ENCODE data around the gene CASKIN1. TPM values are rescaled to one million over a fixed set of nuclear protein-coding genes. Genes with fewer than 3 reads are reported as not detected.

Gene CASKIN1
- total RNA-seq, 1 donor, result not detected

- Histone ChIP-seq H3K4me3 (ENCODE audit: low read length) (no peak within 1 kb of the TSS), H3K27me3 (ENCODE audit: insufficient read depth, low read length) (no peaks in the 10 kb centered on the region), H3K9me3 (ENCODE audit: low read depth, low read length) (no peaks in the 10 kb centered on the region), H3K4me1 (ENCODE audit: insufficient read depth, low read length) (no peaks in the 10 kb centered on the region)
Measured at GRCh38 chr16:2236337-2237101, 40.1 kb upstream of the CASKIN1 start, which contains the start of gene DNASE1L2. Gene DNASE1L2, plus strand, starts transcription at chr16:2236444. Its CDS starts 373 bp downstream, at chr16:2236817.

- no peaks in the 10 kb centered on the region for H3K4me1 ChIP-seq (ENCODE audit: insufficient read depth, low read length)
- no peaks in the 10 kb centered on the region for H3K9me3 ChIP-seq (ENCODE audit: low read depth, low read length)
Measured at GRCh38 chr16:2235695-2236336, 39.4 kb upstream of the CASKIN1 start.

DNA sequence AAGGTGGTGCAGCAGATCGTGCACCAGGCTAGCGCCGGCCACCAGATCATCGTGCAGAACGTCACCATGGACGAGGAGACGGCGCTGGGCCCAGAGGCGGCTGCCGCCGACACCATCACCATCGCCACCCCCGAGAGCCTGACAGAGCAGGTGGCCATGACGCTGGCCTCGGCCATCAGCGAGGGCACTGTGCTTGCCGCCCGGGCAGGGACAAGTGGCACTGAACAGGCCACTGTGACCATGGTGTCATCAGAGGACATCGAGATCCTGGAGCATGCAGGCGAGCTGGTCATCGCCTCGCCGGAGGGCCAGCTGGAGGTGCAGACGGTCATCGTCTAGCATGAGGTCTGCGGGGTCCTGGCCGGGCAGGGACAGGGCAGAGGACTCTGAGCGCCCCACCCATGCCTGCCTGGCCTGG lies 38.8 kb upstream of the CASKIN1 start:
- H3K4me1 ChIP-seq (ENCODE audit: insufficient read depth, low read length), result no peaks in the 10 kb centered on the region
- no peaks in the 10 kb centered on the region for H3K27me3 ChIP-seq (ENCODE audit: insufficient read depth, low read length)
- H3K4me3 ChIP-seq (ENCODE audit: low read length), result no peak overlapping the region
- H3K9me3 ChIP-seq (ENCODE audit: low read depth, low read length), result no peaks in the 10 kb centered on the region

More at GRCh38 chr16:2235695-2236336, 39.4 kb upstream of the CASKIN1 start:
- Histone ChIP-seq H3K4me3 (ENCODE audit: low read length) (no peak overlapping the region), H3K27me3 (ENCODE audit: insufficient read depth, low read length) (no peaks in the 10 kb centered on the region)

GRCh38 chr16:2234813-2235170 lies 38.4 kb upstream of the CASKIN1 start:
- no peaks in the 10 kb centered on the region for H3K9me3 ChIP-seq (ENCODE audit: low read depth, low read length)
- H3K27me3 ChIP-seq (ENCODE audit: insufficient read depth, low read length), result no peaks in the 10 kb centered on the region
- H3K4me1 ChIP-seq (ENCODE audit: insufficient read depth, low read length), result no peaks in the 10 kb centered on the region
- H3K4me3 ChIP-seq (ENCODE audit: low read length), result no peak overlapping the region

- Histone ChIP-seq H3K9me3 (ENCODE audit: low read depth, low read length) (no peaks in the 10 kb centered on the region), H3K4me1 (ENCODE audit: insufficient read depth, low read length) (no peaks in the 10 kb centered on the region), H3K27me3 (ENCODE audit: insufficient read depth, low read length) (no peaks in the 10 kb centered on the region), H3K4me3 (ENCODE audit: low read length) (no peak overlapping the region)
Measured at GRCh38 chr16:2233872-2234812, 37.7 kb upstream of the CASKIN1 start.

GRCh38 chr16:2233046-2233775 lies 36.8 kb upstream of the CASKIN1 start:
- H3K4me1 ChIP-seq (ENCODE audit: insufficient read depth, low read length), result no peaks in the 10 kb centered on the region
- H3K4me3 ChIP-seq (ENCODE audit: low read length), result no peak overlapping the region
- H3K9me3 ChIP-seq (ENCODE audit: low read depth, low read length), result no peaks in the 10 kb centered on the region
- H3K27me3 ChIP-seq (ENCODE audit: insufficient read depth, low read length), result no peaks in the 10 kb centered on the region

GRCh38 chr16:2232094-2232990 lies 35.9 kb upstream of the CASKIN1 start:
- H3K4me3 ChIP-seq (ENCODE audit: low read length), result no peak overlapping the region
- no peaks in the 10 kb centered on the region for H3K9me3 ChIP-seq (ENCODE audit: low read depth, low read length)
- H3K4me1 ChIP-seq (ENCODE audit: insufficient read depth, low read length), result no peaks in the 10 kb centered on the region
- H3K27me3 ChIP-seq (ENCODE audit: insufficient read depth, low read length), result no peaks in the 10 kb centered on the region

GRCh38 chr16:2231016-2231931 lies 34.9 kb upstream of the CASKIN1 start:
- no peaks in the 10 kb centered on the region for H3K27me3 ChIP-seq (ENCODE audit: insufficient read depth, low read length)
- no peaks in the 10 kb centered on the region for H3K9me3 ChIP-seq (ENCODE audit: low read depth, low read length)
- no peak overlapping the region for H3K4me3 ChIP-seq (ENCODE audit: low read length)
- H3K4me1 ChIP-seq (ENCODE audit: insufficient read depth, low read length), result no peaks in the 10 kb centered on the region

DNA sequence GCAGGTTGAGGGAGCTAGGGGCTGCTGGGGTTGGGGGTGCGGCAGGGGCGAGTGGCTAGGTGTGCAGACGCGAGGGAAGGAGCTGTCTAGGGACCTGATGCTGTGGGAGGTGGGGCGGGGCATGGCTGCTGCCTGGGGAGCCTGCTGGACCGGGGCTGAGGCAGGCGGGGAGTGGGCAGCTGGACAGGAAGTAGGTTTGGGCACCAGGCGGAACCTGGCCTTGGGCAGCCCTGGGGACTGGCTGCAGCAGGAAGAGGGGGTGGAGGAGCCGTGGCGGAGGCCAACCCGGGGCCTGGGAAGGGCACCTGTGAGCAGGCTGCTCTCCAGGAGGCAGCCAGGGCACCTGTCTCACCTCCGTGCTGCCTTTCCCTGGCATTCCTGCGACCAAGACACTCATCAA lies 34.0 kb upstream of the CASKIN1 start:
- Histone ChIP-seq H3K4me1 (ENCODE audit: insufficient read depth, low read length) (peaks cover 4% of the 10 kb centered on the region), H3K27me3 (ENCODE audit: insufficient read depth, low read length) (no peaks in the 10 kb centered on the region), H3K4me3 (ENCODE audit: low read length) (no peak overlapping the region), H3K9me3 (ENCODE audit: low read depth, low read length) (no peaks in the 10 kb centered on the region)

GRCh38 chr16:2229632-2230250 lies 33.3 kb upstream of the CASKIN1 start:
- Histone ChIP-seq H3K9me3 (ENCODE audit: low read depth, low read length) (no peaks in the 10 kb centered on the region), H3K4me1 (ENCODE audit: insufficient read depth, low read length) (peaks cover 9% of the 10 kb centered on the region)

GRCh38 chr16:2229091-2229490 lies 32.7 kb upstream of the CASKIN1 start:
- no peaks in the 10 kb centered on the region for H3K27me3 ChIP-seq (ENCODE audit: insufficient read depth, low read length)
- H3K9me3 ChIP-seq (ENCODE audit: low read depth, low read length), result no peaks in the 10 kb centered on the region
- no peak overlapping the region for H3K4me3 ChIP-seq (ENCODE audit: low read length)
- H3K4me1 ChIP-seq (ENCODE audit: insufficient read depth, low read length), result peaks cover 16% of the 10 kb centered on the region

More at GRCh38 chr16:2229632-2230250, 33.3 kb upstream of the CASKIN1 start:
- H3K27me3 ChIP-seq (ENCODE audit: insufficient read depth, low read length), result no peaks in the 10 kb centered on the region
- H3K4me3 ChIP-seq (ENCODE audit: low read length), result no peak overlapping the region

- peaks cover 20% of the 10 kb centered on the region for H3K4me1 ChIP-seq (ENCODE audit: insufficient read depth, low read length)
- no peaks in the 10 kb centered on the region for H3K27me3 ChIP-seq (ENCODE audit: insufficient read depth, low read length)
- no peaks in the 10 kb centered on the region for H3K9me3 ChIP-seq (ENCODE audit: low read depth, low read length)
- no peak overlapping the region for H3K4me3 ChIP-seq (ENCODE audit: low read length)
Measured at GRCh38 chr16:2228161-2228824, 31.9 kb upstream of the CASKIN1 start.

Data from mononuclear cell (primary cell).